HS-5 (cell line): ENCODE measurements around the gene SLC8A1.

Experiments used
- DNase-seq: peaks from one replicate; pipeline ENCODE4 v3.0.0-alpha.2; 2012; ENCODE audit warnings: low read depth

Gene SLC8A1

GRCh38 chr2:40150266-40150665 lies 301.6 kb downstream of the SLC8A1 start:
- no peak for DNase-seq

GRCh38 chr2:40148334-40148733 lies 303.6 kb downstream of the SLC8A1 start:
- DNase-seq, result no peak

GRCh38 chr2:40147360-40147759 lies 304.5 kb downstream of the SLC8A1 start:
- DNase-seq, result no peak

- DNase-seq, result no peak
These were observed 307.9 kb downstream of the SLC8A1 start for GRCh38 chr2:40144022-40144421.

- no peak for DNase-seq
These were observed 313.6 kb downstream of the SLC8A1 start for GRCh38 chr2:40138314-40138713.

GRCh38 chr2:40131081-40131704 lies 320.7 kb downstream of the SLC8A1 start:
- no peak for DNase-seq

- no peak for DNase-seq
These were observed 321.5 kb downstream of the SLC8A1 start for GRCh38 chr2:40130251-40130994.

GRCh38 chr2:40129725-40130124 lies 322.2 kb downstream of the SLC8A1 start:
- no peak for DNase-seq

- DNase-seq, result no peak
These were observed 323.1 kb downstream of the SLC8A1 start for GRCh38 chr2:40128796-40129195.

GRCh38 chr2:40127890-40128557 lies 323.9 kb downstream of the SLC8A1 start:
- peak; percentile 73 for DNase-seq

GRCh38 chr2:40127146-40127545 lies 324.7 kb downstream of the SLC8A1 start:
- DNase-seq, result no peak

- no peak for DNase-seq
These were observed 325.9 kb downstream of the SLC8A1 start for GRCh38 chr2:40126006-40126405.

GRCh38 chr2:40123746-40124145 lies 328.1 kb downstream of the SLC8A1 start:
- DNase-seq, result no peak

- DNase-seq, result no peak
These were observed 328.6 kb downstream of the SLC8A1 start for GRCh38 chr2:40123326-40123725.

- no peak for DNase-seq
These were observed 330.9 kb downstream of the SLC8A1 start for GRCh38 chr2:40120957-40121356.

- DNase-seq, result no peak
These were observed 331.9 kb downstream of the SLC8A1 start for GRCh38 chr2:40120026-40120425.

GRCh38 chr2:40118622-40119021 lies 333.3 kb downstream of the SLC8A1 start:
- no peak for DNase-seq

- no peak for DNase-seq
These were observed 336.0 kb downstream of the SLC8A1 start for GRCh38 chr2:40115894-40116293.

GRCh38 chr2:40115348-40115747 lies 336.5 kb downstream of the SLC8A1 start:
- DNase-seq, result no peak

GRCh38 chr2:40113997-40114396 lies 337.9 kb downstream of the SLC8A1 start:
- DNase-seq, result no peak

GRCh38 chr2:40113272-40113968 lies 338.5 kb downstream of the SLC8A1 start:
- no peak for DNase-seq

GRCh38 chr2:40109381-40109780 lies 342.5 kb downstream of the SLC8A1 start:
- no peak for DNase-seq

- no peak for DNase-seq
These were observed 343.0 kb downstream of the SLC8A1 start for GRCh38 chr2:40108851-40109250.
